ENCODE data around the gene ABCC5.

DNA sequence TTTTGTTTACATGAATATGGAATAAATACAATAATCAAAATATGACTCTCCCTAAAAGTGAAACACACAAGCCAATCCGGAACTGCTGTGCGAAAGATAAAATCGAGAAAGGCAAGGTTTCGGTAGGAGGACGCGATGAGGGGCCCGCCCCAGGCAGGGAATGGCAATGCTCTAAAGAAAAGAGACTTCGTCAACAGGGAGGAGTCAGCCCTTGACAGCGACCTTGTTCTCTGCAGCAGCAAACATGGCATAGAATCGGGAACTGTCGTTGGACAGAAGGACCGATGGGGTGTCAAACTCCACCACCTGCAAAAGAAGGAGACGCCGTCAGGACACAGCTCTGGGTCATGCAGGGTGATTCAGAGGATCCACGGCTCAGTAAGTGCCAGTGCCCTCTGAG, 96.6 kb downstream of the ABCC5 start:
- TF ChIP-seq EZH2 (IDR thresholded peaks at IDR 0.05; ENCODE audit: borderline replicate concordance) (no peak), EZH2phosphoT487 (IDR thresholded peaks at IDR 0.05; ENCODE audit: low read depth, severe bottlenecking, unreplicated experiment) (no peak)
- TF ChIP-seq, protein P1, sequence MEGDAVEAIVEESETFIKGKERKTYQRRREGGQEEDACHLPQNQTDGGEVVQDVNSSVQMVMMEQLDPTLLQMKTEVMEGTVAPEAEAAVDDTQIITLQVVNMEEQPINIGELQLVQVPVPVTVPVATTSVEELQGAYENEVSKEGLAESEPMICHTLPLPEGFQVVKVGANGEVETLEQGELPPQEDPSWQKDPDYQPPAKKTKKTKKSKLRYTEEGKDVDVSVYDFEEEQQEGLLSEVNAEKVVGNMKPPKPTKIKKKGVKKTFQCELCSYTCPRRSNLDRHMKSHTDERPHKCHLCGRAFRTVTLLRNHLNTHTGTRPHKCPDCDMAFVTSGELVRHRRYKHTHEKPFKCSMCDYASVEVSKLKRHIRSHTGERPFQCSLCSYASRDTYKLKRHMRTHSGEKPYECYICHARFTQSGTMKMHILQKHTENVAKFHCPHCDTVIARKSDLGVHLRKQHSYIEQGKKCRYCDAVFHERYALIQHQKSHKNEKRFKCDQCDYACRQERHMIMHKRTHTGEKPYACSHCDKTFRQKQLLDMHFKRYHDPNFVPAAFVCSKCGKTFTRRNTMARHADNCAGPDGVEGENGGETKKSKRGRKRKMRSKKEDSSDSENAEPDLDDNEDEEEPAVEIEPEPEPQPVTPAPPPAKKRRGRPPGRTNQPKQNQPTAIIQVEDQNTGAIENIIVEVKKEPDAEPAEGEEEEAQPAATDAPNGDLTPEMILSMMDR (IDR thresholded peaks at IDR 0.05; ENCODE audit: poor library complexity), result no peak

Data from hepatocyte (in vitro differentiated cells).